GM20000 (cell line): ENCODE measurements around the gene DNAH11.

Source experiments
- DNase-seq: peaks from one replicate; pipeline ENCODE4 v3.0.0; 2012; ENCODE audit warnings: low spot score
- TF ChIP-seq, protein P1 (sequence below): IDR thresholded peaks from 2 replicates; pipeline ENCODE4 v1.5.1; 2012; ENCODE audit warnings: mild to moderate bottlenecking, control low read depth; ENCODE audit errors: extremely low read depth, missing control alignments

Gene DNAH11

DNA sequence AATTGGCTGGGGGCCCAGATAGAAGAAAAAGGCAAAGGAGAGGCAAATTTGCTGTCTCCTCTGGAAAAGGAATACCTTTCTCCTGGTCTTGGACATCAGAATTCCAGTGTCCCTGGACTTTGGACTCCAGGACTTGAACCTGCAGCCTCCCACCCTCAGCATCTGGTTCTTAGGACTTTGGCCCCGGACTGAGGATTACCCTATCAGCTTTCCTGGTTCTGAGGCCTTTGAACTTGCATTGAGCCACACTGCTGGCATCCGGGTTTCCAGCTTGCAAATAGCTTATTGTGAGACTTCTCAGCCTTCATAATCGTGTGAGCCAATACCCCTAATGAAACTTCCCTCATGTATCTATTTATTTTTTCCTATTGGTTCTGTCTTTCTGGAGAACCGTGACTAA, 68.3 kb downstream of the DNAH11 start:
- TF ChIP-seq, protein P1, sequence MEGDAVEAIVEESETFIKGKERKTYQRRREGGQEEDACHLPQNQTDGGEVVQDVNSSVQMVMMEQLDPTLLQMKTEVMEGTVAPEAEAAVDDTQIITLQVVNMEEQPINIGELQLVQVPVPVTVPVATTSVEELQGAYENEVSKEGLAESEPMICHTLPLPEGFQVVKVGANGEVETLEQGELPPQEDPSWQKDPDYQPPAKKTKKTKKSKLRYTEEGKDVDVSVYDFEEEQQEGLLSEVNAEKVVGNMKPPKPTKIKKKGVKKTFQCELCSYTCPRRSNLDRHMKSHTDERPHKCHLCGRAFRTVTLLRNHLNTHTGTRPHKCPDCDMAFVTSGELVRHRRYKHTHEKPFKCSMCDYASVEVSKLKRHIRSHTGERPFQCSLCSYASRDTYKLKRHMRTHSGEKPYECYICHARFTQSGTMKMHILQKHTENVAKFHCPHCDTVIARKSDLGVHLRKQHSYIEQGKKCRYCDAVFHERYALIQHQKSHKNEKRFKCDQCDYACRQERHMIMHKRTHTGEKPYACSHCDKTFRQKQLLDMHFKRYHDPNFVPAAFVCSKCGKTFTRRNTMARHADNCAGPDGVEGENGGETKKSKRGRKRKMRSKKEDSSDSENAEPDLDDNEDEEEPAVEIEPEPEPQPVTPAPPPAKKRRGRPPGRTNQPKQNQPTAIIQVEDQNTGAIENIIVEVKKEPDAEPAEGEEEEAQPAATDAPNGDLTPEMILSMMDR: no peak
- no peak for DNase-seq

DNA sequence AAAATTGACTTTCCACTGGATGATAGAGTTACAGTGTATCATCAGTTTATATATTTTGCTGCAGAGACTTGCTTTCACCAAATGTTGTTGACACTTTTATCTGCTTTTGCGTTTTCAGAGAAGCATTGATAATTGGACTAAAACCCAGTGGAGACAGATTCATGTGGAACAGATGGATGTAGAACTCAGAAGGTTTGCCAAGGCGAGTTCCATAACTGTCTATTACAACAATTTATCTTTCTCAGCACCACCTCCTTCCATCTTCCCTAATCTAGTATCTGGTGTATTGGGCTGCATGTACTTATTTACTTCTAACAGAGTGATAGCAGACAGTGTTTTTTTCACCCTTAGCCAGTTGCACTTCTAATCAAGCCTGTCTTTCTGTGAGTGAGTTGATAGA, 73.3 kb downstream of the DNAH11 start:
- TF ChIP-seq, protein P1: no peak
- no peak for DNase-seq

DNA sequence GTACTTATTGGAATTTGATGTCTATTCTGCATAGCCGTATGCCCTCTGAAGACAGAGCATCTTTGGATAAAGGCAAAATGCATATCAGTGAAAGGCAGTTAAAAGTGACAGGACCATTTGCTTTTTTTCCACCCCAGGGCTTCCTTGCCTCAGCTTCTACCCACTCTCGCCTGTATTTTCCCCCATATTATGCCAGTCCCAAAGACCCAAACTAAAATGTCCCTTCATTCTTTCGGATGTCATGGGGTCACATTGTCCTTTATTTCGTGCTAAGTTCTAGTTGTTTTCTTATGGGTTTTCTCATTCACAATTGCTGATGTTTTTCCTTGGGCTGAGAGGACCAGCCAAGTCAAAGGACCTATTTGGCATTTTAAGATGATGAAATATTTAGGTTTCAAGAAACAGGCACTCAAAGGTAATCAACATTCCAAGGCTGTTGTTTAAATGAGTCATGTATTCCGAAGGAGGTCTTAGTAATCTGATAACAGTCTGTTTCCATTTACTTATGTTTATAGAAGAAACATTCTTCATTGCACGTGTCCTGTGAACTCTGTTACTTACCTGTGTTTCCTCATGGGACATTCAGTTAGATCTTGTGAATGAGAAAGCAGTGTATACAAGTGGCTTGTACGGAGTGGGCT, 74.1 kb downstream of the DNAH11 start:
- TF ChIP-seq, protein P1: no peak

DNA sequence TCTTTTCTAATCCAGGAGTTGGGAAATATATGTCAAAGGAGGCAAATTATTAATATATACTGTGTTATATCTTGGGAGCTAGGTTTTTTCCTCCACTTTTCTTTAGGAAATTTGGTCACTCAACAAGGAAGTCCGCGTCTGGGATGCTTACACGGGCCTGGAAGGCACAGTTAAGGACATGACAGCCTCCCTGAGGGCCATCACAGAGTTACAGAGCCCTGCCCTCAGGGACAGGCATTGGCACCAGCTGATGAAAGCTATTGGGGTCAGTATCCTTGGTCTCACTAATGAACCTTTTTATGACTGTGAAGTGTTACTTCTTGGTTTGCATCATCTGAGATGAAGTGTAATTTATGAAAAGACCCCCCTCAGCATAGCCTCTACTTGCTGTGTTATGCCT, 74.7 kb downstream of the DNAH11 start:
- TF ChIP-seq, protein P1: no peak
- no peak for DNase-seq

More for the DNA sequence above, 74.1 kb downstream of the DNAH11 start:
- DNase-seq: no peak

DNA sequence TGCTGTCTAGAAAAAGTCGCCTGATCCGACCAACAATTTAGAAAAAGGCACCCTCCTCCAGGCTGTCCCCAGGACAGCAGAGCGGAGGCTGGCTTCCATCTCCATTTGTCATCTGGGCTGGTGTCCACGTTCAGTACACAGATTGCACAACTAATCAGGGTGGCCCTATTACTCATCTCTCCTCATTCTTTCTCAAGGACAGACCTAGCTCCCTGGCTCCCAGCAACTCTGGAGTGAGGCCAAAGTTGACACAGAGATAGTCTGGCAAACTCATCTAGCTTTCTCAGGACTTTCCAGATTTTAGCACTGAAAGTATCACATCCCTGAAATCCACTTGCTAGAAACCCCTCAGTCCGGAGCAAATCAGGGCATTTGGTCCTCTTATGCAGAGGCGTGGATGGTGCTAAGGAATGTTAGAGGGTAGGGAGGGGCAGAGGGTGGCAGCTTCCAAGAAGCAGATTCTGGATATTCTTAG, 75.1 kb downstream of the DNAH11 start:
- DNase-seq: no peak
- TF ChIP-seq, protein P1: no peak

DNA sequence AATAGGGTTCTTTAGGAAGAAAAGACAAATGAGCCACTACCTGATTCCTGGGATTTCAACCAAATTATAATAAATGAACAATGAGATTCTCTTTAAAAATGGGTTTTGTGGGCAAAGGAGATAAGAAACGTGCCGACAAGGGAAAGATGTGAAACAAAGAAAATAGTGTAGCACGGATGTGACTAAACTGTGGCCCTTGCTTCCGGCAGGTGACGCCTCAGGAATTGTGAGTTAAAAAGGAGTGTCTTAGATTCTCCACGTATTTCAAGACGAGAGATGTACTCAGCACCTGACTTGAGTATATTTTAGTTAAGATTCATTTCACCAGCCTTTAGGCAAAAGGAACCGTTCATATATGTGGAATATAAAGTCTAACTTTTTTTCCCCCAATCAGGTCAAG, 75.9 kb downstream of the DNAH11 start:
- no peak for DNase-seq
- TF ChIP-seq, protein P1: no peak

DNA sequence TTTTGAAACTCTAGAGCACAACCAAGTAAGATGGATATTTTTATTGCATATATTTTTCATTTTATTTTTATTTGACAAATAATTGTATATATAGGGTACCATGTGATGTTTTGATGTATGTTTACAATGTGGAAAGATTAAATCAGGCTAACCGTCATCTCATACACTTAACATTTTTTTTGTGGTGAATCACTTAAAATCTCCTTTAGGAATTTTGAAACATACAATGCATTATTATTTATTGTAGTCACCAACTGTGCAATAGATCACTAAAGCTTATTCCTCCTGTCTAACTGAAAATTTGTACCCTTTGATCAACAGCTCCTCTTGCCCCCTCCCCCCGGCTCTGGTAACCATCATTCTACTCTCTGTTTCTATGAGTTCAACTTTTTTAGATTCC, 77.2 kb downstream of the DNAH11 start:
- no peak for DNase-seq
- TF ChIP-seq, protein P1: no peak
